HG02840 (cell line): ENCODE measurements around the gene SMC1A.
A peak's percentile ranks its signal among the peaks of the same experiment; 100 is the strongest.
"Not testable (repeated sequence)": the region's sequence is repeated elsewhere in the genome, so short reads cannot be mapped to it uniquely, and the experiment has no call there.

ENCODE experiments used
- ATAC-seq: cut with Tn5 transposase; IDR thresholded peaks from one replicate; pipeline ENCODE4 v1.9.1; 2021; ENCODE audit warnings: mild to moderate bottlenecking, moderate library complexity, moderate number of reproducible peaks; ENCODE audit not compliant: unreplicated experiment, low FRiP score

Gene SMC1A

DNA sequence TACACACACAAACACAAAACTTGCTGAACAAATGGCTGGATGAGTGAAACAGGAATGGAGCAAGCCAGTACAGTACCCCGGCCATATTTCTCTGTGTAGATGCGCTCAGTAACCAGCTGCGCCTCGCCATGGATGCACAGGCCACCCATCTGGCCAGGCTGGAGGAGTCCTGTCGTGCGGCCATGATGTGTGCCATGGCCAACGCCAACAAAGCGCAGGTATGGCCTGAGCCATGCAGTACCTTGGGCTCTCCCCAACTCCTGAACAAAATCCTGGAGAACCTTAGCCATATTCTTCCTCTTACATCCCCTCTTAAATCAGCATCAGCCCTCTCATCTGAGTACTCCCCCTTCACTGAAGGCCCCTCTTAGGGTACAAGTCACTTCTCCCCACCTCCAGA is 7.3 kb upstream of the SMC1A start:
- no peak for ATAC-seq

GRCh38 chrX:53422861-53423306 is 430 bp upstream of the SMC1A start, which contains the start of gene RIBC1:
Gene RIBC1, plus strand, starts transcription at chrX:53422873. Its CDS starts 3,404 bp downstream, at chrX:53426277.
- no peak for ATAC-seq

DNA sequence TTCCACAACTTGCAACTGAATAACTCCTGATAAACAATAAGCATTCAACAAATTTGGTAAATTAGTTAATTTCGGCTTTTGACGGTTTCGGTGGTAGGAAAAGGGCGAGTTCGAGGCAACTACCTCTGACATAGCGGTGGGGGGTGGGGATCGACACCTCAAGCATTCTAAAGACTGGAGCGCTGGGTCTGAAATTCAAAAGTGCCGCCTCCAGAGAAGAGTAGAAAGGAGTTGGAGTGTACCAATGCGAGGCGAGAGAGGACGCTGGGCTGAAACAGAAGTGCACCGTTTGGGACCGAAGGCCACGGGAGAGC is 725 bp downstream of the SMC1A start:
- ATAC-seq = peak; percentile 5

DNA sequence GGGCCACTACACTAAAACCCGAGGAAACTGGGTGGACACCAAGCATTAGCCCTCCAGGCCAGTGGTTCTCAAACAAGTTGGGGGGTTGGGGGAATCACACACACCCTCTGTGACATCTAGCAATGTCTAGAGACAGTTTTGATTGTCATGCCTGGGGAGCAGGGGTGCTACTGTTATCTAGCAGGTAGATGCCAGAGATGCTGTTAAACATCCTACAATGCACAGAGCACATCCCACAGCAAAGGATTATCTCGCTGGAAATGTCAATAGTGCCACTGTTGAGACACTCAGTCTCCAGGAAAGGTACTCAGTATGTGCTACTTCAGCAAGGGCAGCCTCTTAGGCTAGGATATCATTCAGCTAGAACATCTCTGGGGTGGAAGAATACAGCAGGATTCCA is 1.3 kb downstream of the SMC1A start:
- ATAC-seq = no peak

DNA sequence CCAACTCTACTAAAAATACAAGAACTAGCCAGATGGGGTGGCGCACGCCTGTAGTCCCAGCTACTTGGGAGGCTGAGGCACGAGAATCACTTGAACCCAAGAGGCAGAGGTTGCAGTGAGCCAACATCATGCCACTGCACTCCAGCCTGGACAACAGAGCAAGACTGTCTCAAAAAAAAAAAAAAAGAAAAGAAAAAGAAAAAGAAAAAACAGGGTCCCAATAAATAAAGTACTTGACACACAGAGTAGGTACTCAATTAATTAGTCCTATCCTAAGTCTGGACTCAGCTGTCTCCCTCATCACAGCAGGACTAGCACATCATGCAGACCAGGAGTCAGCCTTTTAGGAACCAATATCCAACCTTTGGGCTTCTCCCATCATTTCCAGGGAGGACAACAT is 2.1 kb downstream of the SMC1A start:
- ATAC-seq = not testable (repeated sequence)

GRCh38 chrX:53412446-53412845 is 10.0 kb downstream of the SMC1A start:
- ATAC-seq = no peak

- ATAC-seq = no peak
Measured at GRCh38 chrX:53403535-53403934, 18.9 kb downstream of the SMC1A start.

GRCh38 chrX:53398216-53398615 is 24.2 kb downstream of the SMC1A start:
- no peak for ATAC-seq

DNA sequence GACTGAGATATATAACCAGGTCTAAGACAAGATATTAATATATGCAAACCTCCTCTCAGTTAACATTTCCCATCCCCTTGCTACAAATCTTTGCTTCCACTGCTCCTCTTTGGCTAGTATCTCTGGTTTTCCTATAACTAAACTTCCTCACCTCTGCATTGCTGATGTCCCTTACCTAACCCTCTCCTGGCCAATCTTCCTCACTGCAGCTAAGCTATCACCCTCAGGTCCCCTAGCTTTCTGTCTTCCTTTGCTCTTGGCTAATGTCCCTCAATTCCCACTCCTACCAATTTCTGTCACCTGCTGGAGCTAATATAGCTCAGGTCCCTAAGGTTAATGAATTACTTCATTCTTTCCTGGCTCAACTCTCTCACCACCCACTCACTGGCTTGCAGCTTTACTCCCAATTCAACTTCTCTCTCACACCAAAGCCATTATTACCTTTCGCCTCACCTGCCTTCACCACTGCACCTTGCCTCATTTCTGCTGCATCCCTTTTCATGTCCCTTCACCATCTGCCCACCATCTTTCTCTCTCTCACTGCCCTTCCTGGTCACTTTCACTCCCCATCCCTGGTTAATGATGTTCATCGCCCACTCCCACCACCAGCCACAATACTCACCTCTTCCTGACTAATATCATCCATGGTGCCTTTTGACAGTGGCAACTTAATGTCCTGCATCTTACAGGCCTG is 26.7 kb downstream of the SMC1A start:
- ATAC-seq = no peak

DNA sequence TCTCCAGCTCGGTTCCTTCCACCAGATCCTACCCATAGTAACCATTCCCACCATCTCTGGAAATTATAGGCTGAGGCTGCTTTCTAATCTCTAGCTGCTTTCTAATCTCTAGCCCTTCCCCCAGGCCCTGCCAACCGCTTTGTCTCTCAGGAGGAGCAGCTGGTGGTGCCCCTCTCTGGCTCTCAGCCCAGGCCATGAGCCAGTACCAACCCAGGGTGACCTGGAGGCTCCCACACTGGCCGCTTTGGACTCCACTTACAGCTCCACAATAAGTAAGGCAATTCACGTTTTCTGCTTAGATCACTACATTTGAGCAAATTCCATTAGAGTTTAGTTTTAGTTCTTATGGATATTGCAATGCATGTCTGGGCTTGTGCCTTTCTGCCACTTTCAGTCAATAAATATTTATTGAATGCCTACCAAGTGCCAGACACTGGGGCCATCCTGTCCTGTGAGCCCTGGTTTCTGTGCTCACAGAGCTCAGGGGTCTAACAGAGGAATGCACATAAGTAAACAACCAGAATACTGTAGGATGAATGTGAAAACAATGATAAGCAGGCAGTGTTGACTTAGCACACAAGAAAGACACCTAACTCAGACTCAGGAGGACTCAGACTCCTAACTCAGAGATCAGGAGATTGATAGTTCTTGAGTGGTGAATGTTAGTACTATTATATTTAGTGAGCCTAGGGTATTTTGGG is 38.9 kb downstream of the SMC1A start:
- ATAC-seq = no peak

DNA sequence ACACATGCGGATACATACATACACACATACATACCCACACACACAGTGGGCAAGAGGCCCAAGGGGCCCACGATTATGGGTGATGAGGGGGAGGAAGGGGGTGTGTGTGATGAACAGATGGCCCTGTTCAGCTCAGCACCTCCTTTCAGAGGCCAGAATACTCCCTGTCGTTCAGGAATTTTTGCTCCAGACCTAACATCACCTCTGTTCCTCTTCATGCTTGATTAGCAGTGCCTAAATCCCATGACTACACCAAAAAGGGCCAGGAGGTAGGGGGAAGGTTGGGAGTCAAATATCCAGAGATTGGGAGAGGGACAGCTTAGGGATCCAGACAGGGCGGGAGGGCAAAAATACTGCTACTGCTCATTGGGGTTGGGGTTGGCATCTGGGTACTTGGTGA is 42.7 kb downstream of the SMC1A start:
- ATAC-seq = no peak

GRCh38 chrX:53379008-53379710 is 43.3 kb downstream of the SMC1A start:
- no peak for ATAC-seq

DNA sequence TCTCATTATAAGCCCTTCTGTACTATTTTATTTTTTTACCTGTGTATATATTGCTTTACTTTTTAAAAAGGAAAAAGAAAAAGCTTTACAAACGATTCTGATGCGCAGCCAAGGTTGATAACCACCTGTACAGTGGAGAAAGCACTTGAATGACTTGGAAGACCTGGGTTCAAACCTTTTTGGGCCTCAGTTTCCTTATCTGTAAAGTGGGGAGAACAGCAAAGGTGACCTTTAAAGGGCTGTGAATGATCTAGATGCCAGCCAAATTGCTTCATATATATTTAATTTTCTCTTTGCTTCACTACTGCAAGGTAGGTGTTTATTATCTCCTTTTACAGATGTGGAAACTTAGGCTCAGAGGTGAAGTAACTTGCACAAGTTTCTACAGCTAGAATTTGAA is 45.0 kb downstream of the SMC1A start:
- ATAC-seq = no peak

DNA sequence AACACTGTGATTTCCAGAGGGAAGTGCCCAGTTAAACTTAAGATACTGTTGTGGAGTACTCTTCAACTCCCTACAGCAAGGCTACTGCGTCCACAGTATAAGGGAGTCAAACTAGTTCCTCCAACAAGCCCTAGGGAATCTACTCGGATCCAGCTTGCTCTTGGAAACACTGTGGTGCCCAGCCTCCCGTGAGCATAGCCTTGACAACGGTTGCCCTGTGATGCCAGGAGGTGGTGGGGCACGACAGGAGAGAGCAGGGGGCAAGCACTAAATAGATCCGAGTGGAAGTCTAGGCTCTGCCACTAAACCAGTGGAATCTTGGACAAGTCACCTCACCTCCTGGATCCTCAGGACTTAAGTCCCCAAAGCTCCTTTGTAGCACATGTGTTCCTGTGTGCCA is 45.6 kb downstream of the SMC1A start:
- ATAC-seq = no peak

GRCh38 chrX:53374923-53375322 is 47.5 kb downstream of the SMC1A start:
- ATAC-seq = no peak

- no peak for ATAC-seq
Measured at GRCh38 chrX:53374222-53374820, 48.1 kb downstream of the SMC1A start.

DNA sequence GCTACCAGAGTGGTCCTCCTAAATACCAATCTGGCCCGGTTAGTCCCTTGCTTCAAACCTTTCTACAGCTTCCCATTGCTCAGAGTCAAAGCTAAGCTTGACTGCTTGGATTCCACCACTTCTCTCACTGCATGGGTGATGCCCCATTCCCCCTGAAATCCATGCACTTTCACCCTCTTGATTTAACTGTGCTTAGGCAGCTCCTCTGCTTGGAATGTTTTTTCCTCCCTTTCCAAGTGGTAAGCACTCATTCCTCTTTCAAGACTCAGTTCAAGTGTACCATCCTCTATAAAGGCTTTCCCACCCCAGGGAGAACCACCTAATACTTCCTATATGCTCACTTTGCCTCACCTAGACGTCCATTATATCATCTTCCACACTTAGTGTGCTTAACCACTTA is 49.1 kb downstream of the SMC1A start:
- no peak for ATAC-seq

- not testable (repeated sequence) for ATAC-seq
Measured at GRCh38 chrX:53366454-53366853, 56.0 kb downstream of the SMC1A start.

GRCh38 chrX:53362449-53362848 is 60.0 kb downstream of the SMC1A start:
- ATAC-seq = no peak

- no peak for ATAC-seq
Measured at GRCh38 chrX:53357799-53358530, 64.5 kb downstream of the SMC1A start.

GRCh38 chrX:53356186-53356585 is 66.3 kb downstream of the SMC1A start:
- ATAC-seq = no peak
